GM21447 (cell line): ENCODE results near the gene RCCD1.
"Not testable (repeated sequence)": the region's sequence is repeated elsewhere in the genome, so short reads cannot be mapped to it uniquely, and the experiment has no call there.

Experiments
- ATAC-seq: cut with Tn5 transposase; IDR thresholded peaks from one replicate; pipeline ENCODE4 v1.9.1; 2021; ENCODE audit not compliant: unreplicated experiment

RCCD1 gene

GRCh38 chr15:90917569-90917968 lies 37.1 kb upstream of the RCCD1 start:
- no peak for ATAC-seq

GRCh38 chr15:90918034-90918788 lies 36.5 kb upstream of the RCCD1 start:
- no peak for ATAC-seq

GRCh38 chr15:90918835-90919234 lies 35.8 kb upstream of the RCCD1 start:
- no peak for ATAC-seq

GRCh38 chr15:90921887-90922286 lies 32.8 kb upstream of the RCCD1 start:
- ATAC-seq, result no peak

- ATAC-seq, result peak; percentile 62
These were observed 31.9 kb upstream of the RCCD1 start for GRCh38 chr15:90922712-90923322.

GRCh38 chr15:90924375-90924774 lies 30.3 kb upstream of the RCCD1 start:
- ATAC-seq, result peak; percentile 72

- ATAC-seq, result not testable (repeated sequence)
These were observed 27.9 kb upstream of the RCCD1 start for GRCh38 chr15:90926766-90927165.

- not testable (repeated sequence) for ATAC-seq
These were observed 26.6 kb upstream of the RCCD1 start for GRCh38 chr15:90928106-90928505.

GRCh38 chr15:90929246-90930019 lies 25.3 kb upstream of the RCCD1 start:
- no peak for ATAC-seq

GRCh38 chr15:90930861-90931574 lies 23.7 kb upstream of the RCCD1 start:
- no peak for ATAC-seq

- no peak for ATAC-seq
These were observed 23.2 kb upstream of the RCCD1 start for GRCh38 chr15:90931575-90931827.

- peak; percentile 49 for ATAC-seq
These were observed 22.6 kb upstream of the RCCD1 start, which contains the start of gene HDDC3 for GRCh38 chr15:90931828-90932659. HDDC3 (minus strand) TSS chr15:90932549; CDS start chr15:90932540, 9 bp downstream.

- ATAC-seq, result no peak
These were observed 22.1 kb upstream of the RCCD1 start for GRCh38 chr15:90932660-90932991.

- ATAC-seq, result no peak
These were observed 21.4 kb upstream of the RCCD1 start for GRCh38 chr15:90933301-90933700.

GRCh38 chr15:90934256-90934948 lies 20.3 kb upstream of the RCCD1 start:
- ATAC-seq, result peak; percentile 29

- ATAC-seq, result peak; percentile 53
These were observed 19.5 kb upstream of the RCCD1 start, which contains the start of gene UNC45A for GRCh38 chr15:90934949-90935751. UNC45A (plus strand) TSS chr15:90935285; CDS start chr15:90935325, 40 bp downstream.

GRCh38 chr15:90936823-90937222 lies 17.9 kb upstream of the RCCD1 start:
- ATAC-seq, result no peak

- ATAC-seq, result no peak
These were observed 16.4 kb upstream of the RCCD1 start for GRCh38 chr15:90938261-90938660.

GRCh38 chr15:90939756-90940155 lies 14.9 kb upstream of the RCCD1 start:
- no peak for ATAC-seq
